Stimulated activated CD8-positive, alpha-beta memory T cell treated with anti-CD3 and anti-CD28 coated beads, Interleukin-4, amount 100 ng/mL, for 24 hours (primary cell): ENCODE results near the gene HNF4A.

ENCODE experiments used
- DNase-seq: peaks from one replicate; pipeline ENCODE4 v3.0.0-alpha.2; 2020; ENCODE audit warnings: low read depth

Gene HNF4A

DNA sequence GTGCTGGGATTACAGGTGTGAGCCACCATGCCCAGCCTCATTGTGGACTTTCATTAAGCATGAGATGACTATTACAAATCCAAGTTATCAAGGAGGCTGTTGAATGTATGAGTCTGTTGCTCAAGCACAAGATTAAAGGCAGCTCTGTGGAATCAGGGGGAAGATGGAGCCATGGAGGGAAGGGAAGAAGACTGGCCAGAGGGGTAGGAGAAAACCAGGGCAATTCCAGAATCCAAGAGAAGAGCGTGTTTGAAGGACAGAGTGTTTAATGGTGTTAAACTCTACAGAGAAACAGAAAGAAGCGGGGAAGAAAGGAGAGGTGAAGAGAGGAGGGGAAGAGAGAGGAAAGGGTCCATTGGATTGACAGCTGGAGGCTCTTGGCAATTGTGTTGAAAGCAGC lies 70.4 kb downstream of the HNF4A start:
- no peak for DNase-seq

DNA sequence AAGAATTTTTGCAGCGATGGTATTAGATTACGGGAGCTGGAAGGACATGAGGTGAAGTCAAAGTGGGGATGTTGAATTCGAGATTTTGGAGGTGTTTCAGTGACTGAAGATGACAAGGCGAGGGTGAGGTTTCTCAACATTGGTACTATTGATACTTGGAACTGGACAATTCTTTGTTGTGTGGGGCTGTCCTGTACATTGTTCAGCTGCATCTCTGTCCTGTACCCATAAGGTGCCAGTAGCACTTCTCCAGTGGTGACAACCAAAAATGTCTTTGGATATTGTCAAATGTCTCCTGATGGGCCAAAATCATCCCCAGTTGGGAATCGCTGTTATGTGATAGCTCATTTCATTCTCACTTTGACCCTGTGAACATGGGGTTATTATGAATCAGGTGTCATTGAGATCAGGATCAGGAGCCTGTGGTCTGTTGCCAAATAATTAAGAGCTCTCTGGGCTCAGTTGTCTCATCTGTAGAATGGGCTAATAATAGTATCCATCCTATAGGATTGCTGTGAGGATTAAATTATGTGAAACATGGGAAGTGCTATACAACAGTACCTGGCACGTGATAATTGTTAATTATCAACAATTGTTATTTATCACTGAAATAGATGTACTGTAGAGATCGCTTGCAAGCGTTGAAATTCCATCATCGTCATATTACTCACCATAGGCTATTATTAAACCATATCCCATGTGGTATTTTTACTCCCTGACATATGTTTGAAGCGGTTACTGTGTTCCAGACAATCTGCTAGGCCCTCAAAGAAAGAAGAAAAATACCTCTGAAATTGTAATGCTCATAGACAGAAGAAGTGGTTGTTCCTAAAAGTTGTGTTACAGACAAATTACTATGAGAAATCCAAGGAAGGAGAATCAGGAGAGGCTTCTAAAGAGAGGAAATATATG lies 71.6 kb downstream of the HNF4A start:
- no peak for DNase-seq

DNA sequence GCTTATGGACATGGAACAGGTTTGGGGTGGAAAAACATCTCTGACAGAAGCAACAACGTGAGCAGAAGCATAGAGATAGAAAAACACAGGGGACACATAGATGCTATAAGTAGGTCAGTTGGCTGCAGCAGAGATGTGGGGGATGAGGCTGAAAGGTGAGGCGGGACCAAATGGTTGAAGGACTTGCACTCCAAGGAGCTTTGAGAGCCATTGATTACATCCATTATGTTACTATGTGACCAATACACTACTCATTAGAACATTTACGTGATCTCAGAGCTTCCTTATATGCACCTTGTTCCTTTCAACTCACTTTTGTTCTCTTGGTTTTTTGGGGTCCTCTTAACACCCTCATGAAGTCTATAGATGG lies 72.3 kb downstream of the HNF4A start:
- no peak for DNase-seq

DNA sequence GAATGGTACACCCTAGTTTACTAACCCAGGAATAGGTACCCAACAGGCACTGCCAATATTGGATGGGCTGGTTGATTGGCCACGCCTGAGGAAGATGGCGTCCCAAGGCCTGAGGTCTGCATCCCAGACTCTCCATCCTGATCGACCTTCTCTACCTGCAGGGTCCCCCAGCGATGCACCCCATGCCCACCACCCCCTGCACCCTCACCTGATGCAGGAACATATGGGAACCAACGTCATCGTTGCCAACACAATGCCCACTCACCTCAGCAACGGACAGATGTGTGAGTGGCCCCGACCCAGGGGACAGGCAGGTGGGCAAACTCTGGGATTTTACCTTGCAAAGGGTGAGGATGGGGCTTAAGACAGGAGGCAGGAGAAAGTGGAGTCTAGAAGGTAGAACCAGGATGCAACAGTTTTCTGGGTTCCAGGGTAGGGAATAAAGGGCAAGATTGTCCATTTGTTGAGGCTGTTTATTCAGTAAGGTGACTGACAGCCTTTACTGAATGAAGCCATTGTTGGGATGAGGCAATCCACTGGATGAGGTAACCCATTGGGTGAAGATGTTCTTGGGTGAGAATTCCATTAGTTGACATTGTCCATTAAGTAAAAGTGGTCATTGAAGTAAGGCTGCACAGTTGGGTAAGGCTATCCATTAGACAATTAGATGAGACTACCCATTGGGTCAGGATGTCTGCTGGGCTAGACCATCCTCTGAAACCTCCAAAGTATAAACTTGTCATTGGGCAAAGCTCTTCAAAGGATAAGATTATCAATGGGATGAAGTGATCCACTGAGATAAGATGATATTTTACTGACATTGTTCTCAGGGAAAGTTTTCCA lies 72.9 kb downstream of the HNF4A start:
- DNase-seq = no peak

DNA sequence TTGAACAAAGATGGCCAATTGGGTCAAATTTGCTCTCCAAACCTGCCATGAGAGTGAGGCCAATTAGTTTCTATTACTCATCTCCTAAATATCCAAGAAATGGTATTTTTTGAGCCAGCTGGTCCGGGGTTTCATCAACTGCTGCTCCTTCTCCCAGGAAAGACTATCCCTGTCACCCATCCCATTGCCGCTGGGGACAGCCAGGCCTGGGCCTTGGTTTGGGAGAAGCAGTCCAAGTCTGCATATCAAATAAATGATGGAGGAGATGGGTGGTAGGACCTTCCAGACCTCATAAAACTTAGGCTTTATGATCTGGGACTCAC lies 73.5 kb downstream of the HNF4A start:
- DNase-seq = no peak

DNA sequence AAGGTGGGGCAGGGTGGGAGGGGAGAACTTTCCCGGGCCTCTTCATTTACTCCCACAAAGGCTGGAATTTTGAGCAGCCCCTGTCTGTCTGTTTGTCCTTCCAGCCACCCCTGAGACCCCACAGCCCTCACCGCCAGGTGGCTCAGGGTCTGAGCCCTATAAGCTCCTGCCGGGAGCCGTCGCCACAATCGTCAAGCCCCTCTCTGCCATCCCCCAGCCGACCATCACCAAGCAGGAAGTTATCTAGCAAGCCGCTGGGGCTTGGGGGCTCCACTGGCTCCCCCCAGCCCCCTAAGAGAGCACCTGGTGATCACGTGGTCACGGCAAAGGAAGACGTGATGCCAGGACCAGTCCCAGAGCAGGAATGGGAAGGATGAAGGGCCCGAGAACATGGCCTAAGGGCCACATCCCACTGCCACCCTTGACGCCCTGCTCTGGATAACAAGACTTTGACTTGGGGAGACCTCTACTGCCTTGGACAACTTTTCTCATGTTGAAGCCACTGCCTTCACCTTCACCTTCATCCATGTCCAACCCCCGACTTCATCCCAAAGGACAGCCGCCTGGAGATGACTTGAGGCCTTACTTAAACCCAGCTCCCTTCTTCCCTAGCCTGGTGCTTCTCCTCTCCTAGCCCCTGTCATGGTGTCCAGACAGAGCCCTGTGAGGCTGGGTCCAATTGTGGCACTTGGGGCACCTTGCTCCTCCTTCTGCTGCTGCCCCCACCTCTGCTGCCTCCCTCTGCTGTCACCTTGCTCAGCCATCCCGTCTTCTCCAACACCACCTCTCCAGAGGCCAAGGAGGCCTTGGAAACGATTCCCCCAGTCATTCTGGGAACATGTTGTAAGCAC lies 74.1 kb downstream of the HNF4A start:
- no peak for DNase-seq

DNA sequence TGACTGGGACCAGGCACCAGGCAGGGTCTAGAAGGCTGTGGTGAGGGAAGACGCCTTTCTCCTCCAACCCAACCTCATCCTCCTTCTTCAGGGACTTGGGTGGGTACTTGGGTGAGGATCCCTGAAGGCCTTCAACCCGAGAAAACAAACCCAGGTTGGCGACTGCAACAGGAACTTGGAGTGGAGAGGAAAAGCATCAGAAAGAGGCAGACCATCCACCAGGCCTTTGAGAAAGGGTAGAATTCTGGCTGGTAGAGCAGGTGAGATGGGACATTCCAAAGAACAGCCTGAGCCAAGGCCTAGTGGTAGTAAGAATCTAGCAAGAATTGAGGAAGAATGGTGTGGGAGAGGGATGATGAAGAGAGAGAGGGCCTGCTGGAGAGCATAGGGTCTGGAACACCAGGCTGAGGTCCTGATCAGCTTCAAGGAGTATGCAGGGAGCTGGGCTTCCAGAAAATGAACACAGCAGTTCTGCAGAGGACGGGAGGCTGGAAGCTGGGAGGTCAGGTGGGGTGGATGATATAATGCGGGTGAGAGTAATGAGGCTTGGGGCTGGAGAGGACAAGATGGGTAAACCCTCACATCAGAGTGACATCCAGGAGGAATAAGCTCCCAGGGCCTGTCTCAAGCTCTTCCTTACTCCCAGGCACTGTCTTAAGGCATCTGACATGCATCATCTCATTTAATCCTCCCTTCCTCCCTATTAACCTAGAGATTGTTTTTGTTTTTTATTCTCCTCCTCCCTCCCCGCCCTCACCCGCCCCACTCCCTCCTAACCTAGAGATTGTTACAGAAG lies 75.0 kb downstream of the HNF4A start:
- DNase-seq = no peak

DNA sequence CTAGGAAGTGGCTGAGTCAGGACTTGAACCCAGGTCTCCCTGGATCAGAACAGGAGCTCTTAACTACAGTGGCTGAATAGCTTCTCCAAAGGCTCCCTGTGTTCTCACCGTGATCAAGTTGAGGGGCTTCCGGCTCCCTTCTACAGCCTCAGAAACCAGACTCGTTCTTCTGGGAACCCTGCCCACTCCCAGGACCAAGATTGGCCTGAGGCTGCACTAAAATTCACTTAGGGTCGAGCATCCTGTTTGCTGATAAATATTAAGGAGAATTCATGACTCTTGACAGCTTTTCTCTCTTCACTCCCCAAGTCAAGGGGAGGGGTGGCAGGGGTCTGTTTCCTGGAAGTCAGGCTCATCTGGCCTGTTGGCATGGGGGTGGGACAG lies 75.6 kb downstream of the HNF4A start:
- DNase-seq = no peak

DNA sequence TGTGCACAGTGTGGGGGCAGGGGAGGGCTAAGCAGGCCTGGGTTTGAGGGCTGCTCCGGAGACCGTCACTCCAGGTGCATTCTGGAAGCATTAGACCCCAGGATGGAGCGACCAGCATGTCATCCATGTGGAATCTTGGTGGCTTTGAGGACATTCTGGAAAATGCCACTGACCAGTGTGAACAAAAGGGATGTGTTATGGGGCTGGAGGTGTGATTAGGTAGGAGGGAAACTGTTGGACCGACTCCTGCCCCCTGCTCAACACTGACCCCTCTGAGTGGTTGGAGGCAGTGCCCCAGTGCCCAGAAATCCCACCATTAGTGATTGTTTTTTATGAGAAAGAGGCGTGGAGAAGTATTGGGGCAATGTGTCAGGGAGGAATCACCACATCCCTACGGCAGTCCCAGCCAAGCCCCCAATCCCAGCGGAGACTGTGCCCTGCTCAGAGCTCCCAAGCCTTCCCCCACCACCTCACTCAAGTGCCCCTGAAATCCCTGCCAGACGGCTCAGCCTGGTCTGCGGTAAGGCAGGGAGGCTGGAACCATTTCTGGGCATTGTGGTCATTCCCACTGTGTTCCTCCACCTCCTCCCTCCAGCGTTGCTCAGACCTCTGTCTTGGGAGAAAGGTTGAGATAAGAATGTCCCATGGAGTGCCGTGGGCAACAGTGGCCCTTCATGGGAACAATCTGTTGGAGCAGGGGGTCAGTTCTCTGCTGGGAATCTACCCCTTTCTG lies 76.2 kb downstream of the HNF4A start:
- DNase-seq = no peak

DNA sequence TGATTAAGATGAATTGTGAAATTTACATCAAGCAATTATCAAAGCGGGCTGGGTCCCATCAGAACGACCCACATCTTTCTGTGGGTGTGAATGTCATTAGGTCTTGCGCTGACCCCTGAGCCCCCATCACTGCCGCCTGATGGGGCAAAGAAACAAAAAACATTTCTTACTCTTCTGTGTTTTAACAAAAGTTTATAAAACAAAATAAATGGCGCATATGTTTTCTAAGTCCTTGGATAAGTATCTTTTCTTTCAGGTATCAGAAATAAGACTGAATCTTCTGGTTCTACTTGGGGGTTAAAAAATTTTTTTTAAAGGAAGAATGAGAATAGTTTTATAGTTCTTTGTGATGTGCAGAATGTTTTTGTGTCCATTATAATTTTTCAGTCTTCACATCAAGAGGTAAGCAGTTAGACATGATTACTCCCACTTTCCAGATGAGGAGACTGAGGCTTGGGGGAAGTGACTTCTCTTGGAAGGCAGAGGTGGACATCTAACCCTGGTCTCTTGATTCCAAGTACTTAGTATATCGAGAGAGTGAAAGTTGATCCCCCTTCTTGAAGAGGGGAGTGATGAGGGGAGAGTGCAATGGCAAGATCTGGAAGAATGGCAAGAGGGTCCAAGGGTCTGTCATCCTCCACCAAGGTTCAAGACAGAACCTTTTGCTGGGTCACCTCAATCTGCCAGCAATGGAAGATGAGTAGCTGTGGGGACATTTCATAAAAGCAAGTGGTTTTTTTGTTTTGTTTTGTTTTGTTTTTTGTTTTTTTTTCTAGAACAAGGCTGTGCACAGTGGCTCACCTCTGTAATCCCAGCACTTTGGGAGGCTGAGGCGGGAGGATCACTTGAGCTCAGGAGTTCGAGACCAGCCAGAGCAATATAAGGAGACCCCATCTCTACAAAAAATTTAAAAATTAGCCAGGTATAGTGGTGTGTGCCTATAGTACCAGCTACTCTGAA lies 77.4 kb downstream of the HNF4A start:
- DNase-seq = no peak

DNA sequence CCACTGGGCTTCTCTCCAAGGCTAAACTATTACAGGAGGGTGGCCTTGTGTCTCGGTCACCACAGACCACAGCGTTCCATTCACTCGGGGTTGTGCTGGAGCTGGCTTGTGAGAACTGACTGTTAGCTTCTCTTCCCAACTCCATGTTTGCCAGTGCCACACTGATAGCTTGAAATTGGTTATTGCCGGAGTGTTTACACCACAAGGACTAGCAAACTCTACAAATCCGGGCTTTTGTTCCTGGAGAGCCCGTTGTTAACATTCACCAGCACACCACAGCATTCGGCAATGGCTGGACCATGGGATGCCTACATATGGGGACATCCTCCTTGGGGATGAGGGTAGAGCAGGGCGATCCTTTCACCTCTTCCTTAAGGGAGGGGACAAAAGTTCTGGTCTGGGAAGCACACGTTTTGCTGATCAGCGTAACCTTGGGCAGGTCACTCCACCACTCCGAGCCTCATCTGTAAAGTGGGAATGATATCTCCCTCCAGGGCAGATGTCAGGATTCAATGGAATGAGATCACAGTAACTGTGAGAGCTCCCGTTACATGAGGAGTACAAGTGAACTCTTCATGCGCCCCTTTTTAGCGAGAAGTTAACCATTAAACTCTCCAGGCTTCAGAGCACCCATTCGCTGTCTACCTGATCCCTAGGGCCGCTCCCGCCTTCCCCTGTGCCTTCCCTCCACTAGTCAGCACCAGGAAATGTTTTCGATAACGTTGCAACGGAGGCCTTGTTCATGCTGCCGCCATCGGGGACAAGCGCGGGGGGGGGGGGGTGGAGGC lies 78.4 kb downstream of the HNF4A start:
- no peak for DNase-seq

DNA sequence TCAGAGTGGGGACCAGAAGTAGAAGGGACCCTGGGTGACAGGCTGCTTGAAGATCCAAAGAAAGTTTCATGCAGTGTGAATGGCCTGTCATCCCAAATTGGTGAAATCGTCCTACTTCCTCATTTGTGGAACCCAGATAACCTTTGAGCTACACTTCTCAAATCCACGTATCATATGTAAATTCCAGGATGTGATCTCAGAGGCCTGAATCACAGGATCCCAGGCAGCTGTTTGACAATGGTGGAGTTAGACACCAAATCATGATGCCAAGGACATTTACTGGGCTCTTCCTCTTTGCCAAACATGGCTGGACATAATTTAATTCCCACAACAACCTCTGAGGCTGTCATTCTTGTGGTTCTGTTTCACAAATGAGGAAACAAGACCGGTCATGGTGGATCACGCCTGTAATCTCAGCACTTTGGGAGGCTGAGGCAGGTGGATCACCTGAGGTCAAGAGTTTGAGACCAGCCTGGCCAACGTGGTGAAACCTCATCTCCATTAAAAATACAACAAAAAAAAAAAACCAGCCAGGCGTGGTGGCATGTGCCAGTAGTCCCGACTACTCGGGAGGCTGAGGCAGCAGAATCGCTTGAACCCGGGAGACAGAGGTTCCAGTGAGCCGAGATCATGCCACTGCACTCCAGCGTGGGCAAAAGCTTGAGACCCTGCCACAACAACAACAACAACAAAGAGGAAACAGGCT lies 80.3 kb downstream of the HNF4A start:
- DNase-seq = no peak

DNA sequence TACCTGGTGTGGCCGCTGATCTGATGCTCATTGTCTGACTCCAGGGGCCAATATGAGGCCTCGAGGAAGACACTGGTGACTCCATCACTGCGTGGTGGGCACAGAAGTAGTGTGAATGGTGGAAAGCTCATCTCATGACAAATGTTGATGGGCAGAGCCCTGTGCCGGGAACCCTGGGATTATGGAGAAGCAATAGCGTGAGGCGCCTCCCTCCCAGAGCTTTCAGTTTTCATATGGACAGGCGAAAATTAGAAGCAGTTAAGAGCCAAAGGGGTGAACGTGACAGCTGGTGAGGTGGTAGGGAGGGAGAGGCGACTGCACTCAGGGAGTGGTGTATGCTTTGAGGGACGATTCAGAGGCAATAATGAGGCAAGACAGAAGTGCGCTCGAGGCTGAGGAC lies 80.9 kb downstream of the HNF4A start:
- no peak for DNase-seq

DNA sequence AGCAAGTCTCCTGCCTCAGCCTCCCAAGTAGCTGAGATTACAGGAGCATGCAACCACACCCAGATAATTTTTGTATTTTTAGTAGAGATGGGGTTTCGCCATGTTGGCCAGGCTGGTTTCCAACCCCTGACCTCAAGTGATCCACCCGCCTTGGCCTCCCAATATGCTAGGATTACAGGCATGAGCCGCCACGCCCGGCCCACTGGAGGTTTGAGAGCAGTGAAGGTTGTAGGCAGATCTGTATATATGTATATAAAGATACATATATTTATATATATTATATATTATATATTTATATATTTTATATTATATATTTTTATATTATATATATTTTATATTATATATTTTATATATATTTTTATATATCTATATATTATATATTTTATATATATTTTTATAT lies 82.0 kb downstream of the HNF4A start:
- DNase-seq = no peak

DNA sequence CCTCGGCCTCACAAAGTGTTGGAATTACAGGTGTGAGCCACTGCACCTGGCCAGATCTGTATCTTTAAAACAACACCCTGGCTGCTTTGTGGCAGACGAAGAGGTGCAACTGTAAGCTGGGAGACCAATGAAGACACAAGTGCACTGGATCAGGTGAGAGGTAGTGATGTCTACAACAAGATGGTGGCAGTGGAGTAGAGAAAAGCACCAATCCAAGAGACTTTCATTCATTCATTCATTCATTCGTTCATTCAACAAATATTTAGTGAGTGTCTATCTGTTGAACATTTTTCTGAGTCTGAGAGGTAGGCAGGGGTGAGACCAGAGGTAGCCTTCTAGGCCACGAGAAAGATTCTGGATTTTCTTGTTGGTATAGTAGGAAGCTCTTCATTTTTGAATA lies 83.3 kb downstream of the HNF4A start:
- no peak for DNase-seq

DNA sequence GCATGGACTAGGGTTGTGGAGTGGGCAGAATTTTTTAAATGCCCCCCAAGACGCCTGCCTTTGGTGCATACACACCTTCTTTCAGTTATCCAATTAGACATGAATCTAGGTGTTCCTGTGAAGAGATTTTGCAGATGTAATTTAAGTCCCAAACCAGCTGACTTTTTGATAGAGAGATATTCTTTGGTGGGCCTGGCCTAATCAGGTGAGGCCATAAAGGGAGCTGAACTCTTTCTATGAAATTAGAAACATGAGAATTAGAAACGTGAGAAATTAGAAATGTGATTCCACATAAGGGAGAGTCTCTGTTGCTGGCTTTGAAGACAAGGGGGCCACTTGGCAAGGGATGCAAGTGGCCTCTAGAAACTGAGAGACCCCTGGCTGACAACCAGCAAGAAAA lies 83.8 kb downstream of the HNF4A start:
- DNase-seq = no peak

DNA sequence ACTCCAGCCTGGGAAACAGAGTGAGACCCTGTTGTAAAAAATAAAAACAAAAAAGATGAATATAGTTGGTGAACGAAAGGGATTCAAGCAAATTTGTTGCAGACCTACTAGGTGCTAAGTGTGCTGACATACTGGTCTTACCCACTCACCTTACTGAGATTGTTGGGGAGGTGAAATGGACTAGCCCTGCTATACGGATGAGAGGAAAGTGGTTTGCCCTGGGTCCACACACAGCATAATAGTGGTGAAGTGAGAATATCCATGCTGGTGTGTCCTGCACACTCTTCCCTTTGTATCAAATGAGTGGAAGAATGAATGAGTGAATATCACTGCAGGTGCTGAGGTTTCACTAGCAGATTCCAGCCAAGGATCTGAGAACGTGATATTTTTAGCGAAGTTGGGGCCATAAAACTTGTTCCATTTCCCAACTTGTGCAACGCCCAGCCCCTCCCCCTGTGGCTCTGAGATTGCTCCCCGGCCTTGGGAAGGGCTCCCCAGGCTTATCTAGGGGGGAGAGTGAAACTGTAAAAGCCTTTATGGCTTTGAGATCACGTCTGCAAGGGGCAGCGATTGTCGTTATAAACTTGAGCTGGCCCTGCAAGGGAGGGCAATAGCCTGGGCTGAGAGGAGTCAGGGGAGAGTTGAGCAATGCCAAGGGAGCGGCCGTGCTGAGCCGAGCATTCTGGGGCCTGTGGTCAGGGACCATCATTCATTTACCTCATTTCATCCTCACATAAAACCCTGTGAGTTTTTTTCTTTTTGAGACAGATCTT lies 87.0 kb downstream of the HNF4A start:
- no peak for DNase-seq
